ENCODE results near the gene BARHL1. TPM values are rescaled to one million over a fixed set of nuclear protein-coding genes. Genes with fewer than 3 reads are reported as not detected.

The BARHL1 gene
- total RNA-seq: not detected

DNA sequence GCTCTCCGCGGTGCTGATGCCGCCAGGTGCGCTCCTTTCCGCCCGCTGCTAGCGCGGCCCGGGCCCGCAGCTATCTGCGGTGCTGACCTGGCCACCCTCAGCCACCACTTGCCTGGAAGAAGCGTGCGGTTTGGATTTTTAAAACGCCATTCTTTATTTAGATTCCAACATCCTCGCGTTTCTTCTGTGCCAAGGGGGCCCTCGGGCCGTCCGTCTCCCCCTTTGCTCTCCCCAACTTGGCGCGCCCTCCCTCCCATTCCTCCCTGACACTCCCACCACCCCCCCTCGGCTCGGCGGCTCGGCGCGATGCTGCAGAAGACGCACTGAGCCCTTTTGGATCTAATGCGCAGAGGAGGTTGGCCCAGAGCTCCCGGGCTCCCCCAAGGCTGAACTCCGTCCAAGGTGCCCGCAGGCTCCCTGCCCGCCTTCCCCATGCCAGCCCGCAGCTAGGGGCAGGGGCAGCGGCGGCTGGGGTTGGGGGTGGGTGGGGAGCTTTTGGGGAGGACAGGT is at the start of gene BARHL1:
TSS of gene BARHL1 (plus strand) at position 331 of the 510 bp plus-strand sequence. CDS start 192 bp downstream, outside the sequence.
- Mint-ChIP-seq H3K4me3 (peak within 1 kb of the TSS; percentile 62), H3K36me3 (ENCODE audit: low read depth) (peaks cover 2% of the 10 kb centered on the region), H3K4me1 (ENCODE audit: low read depth) (peaks cover 12% of the 10 kb centered on the region), H3K27ac (no peak within 1 kb of the TSS), H3K9me3 (no peaks in the 10 kb centered on the region), H3K27me3 (ENCODE audit: low read depth) (peaks cover 72% of the 10 kb centered on the region)
- CTCF ChIA-PET: no interaction called here
- DNase-seq: no peak
- intact Hi-C loops (cut with micrococcal nuclease): loop anchor here (2.0 kb wide), 1 partner anchor 172 kb away; the partner anchor contains the start of gene CFAP77

DNA sequence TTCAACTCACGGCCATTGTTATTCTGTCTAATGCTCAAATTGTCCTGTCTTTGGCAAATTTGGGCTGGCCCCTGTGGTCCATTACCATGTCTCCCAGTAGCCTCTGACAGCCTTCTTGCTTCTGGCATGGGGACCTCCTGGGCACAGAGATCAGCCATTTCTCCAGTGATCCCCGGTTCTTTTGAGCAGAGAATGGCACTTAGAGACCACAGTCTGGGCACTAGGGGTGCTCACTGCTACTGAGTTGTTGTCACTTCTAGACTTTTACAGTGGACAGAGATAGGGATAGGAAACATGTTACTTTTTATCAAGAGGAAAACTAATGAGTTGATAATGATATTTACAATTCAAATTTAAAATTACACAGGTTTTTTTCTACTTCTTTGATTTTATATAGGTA is 47.6 kb upstream of the BARHL1 start:
- Mint-ChIP-seq H3K4me3 (no peak overlapping the region), H3K27ac (no peak overlapping the region), H3K4me1 (ENCODE audit: low read depth) (no peaks in the 10 kb centered on the region), H3K36me3 (ENCODE audit: low read depth) (no peaks in the 10 kb centered on the region), H3K9me3 (peaks cover 4% of the 10 kb centered on the region), H3K27me3 (ENCODE audit: low read depth) (peaks cover 17% of the 10 kb centered on the region)
- DNase-seq: no peak
- CTCF ChIA-PET: no interaction called here
- intact Hi-C loops (cut with micrococcal nuclease): no loop called here

DNA sequence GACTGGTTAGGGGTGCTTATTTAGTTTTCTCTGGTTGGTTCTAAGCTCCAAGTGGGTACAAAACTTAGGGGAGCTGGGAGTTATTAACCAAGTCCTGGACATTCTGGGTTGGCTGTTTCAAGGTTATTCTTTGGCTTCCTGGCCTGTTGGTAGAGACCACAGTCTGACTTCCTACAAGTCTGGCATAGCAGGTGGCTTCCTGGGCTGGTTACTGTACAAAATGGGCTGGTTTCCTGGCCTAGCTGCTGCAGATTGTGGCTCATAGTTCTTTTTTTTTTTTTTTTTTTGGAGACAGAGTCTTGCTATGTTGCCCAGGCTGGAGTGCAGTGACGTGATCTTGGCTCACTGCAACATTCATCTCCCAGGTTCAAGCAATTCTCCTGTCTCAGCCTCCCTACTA is 46.3 kb upstream of the BARHL1 start:
- H3K27ac Mint-ChIP-seq: no peak overlapping the region
- no peaks in the 10 kb centered on the region for H3K4me1 Mint-ChIP-seq (ENCODE audit: low read depth)
- H3K27me3 Mint-ChIP-seq (ENCODE audit: low read depth): peaks cover 10% of the 10 kb centered on the region
- intact Hi-C loops (cut with micrococcal nuclease): no loop called here
- peaks cover 4% of the 10 kb centered on the region for H3K9me3 Mint-ChIP-seq
- no peak for DNase-seq
- H3K4me3 Mint-ChIP-seq: no peak overlapping the region
- CTCF ChIA-PET: interaction anchor here (1.0 kb wide), 1 partner anchor 26 kb away, joined by 3 read pairs; no protein-coding TSS in a partner anchor
- no peaks in the 10 kb centered on the region for H3K36me3 Mint-ChIP-seq (ENCODE audit: low read depth)

DNA sequence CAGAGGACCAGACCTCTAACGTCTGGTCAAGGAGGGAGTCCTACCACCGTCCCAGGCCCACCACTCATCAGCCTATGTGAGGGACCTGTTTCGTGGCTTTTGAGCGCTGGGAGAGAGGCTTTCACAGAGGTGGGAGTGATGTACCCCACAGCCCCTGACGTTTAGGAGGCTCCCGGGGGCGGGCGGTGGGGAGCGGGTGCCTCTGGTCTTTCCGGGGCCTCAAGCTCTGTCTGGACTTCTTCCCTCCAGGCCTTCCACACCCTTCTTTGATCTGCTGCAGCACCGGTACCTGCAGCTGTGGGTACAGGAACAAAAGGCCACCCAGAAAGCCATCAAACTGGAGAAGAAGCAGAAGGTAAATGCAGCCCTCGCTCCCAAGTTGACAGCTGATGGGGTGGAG is 45.1 kb upstream of the BARHL1 start:
- Mint-ChIP-seq H3K9me3 (peaks cover 4% of the 10 kb centered on the region), H3K4me3 (no peak overlapping the region), H3K36me3 (ENCODE audit: low read depth) (no peaks in the 10 kb centered on the region), H3K27me3 (ENCODE audit: low read depth) (peaks cover 2% of the 10 kb centered on the region), H3K27ac (no peak overlapping the region), H3K4me1 (ENCODE audit: low read depth) (no peaks in the 10 kb centered on the region)
- no peak for DNase-seq
- intact Hi-C loops (cut with micrococcal nuclease): no loop called here
- CTCF ChIA-PET: no interaction called here

DNA sequence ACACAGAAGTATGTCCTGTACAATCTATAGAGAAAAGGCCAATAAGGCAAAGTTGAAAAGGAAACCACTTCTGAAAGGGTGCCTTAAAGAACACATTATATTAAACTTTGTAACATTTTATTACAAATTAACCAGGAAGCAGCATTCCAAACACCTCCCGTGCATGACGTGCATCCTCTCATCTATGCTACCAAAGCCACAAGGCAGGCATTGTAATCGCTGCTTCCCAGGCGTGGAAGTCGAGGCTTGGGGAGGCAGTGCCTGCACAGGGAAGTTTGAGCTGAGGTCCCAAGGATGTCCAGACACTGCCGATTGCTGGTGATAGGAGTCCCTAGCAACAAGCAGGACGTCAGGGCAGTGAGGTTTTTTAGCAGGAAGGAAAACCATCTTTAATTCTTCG is 44.3 kb upstream of the BARHL1 start:
- CTCF ChIA-PET: no interaction called here
- peaks cover 4% of the 10 kb centered on the region for H3K9me3 Mint-ChIP-seq
- H3K36me3 Mint-ChIP-seq (ENCODE audit: low read depth): no peaks in the 10 kb centered on the region
- intact Hi-C loops (cut with micrococcal nuclease): no loop called here
- no peak overlapping the region for H3K27ac Mint-ChIP-seq
- H3K4me1 Mint-ChIP-seq (ENCODE audit: low read depth): no peaks in the 10 kb centered on the region
- H3K4me3 Mint-ChIP-seq: no peak overlapping the region
- DNase-seq: no peak
- no peaks in the 10 kb centered on the region for H3K27me3 Mint-ChIP-seq (ENCODE audit: low read depth)

DNA sequence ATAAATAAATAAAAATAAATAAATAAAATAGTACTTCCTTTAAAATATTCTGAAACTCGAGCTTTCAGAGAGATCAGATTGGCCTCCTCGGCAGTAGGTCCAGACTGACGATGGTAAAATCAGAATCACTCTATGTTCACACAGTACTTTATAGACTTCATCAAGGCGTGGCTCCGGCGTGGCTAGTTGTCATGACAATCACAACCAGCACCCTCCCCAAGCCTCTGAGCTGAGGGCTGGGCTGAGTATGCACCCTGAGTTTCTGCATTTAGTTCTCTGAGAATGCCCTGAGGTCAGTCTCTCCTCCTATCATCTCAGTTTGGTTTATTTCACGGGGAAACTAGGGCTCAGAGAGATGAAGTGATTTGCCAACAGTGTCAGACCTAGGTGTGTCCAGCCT is 43.3 kb upstream of the BARHL1 start:
- no peak for DNase-seq
- Mint-ChIP-seq H3K27me3 (ENCODE audit: low read depth) (no peaks in the 10 kb centered on the region), H3K4me3 (no peak overlapping the region), H3K9me3 (peaks cover 4% of the 10 kb centered on the region), H3K4me1 (ENCODE audit: low read depth) (no peaks in the 10 kb centered on the region), H3K27ac (no peak overlapping the region), H3K36me3 (ENCODE audit: low read depth) (no peaks in the 10 kb centered on the region)
- CTCF ChIA-PET: no interaction called here
- intact Hi-C loops (cut with micrococcal nuclease): no loop called here

DNA sequence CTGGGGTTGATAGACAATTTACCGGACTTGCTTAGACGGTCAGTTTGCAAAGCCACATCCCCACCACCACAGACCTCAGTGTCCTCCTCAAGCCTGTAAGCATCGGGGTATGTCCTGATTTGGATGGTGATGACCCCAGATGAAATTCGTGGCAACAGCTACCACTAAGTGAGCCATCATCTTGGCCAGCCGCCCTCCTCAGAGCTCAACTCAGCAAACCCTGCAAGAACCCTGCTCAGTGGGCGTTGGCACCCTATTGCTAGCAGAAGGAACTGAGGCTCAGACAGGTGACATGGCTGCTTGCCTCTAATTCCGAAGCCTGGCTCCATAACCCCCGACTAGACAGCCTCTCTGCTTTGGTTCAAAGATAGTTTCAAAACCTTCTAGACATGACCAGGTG is 41.4 kb upstream of the BARHL1 start:
- CTCF ChIA-PET: no interaction called here
- Mint-ChIP-seq H3K27ac (no peak overlapping the region), H3K4me1 (ENCODE audit: low read depth) (no peaks in the 10 kb centered on the region), H3K9me3 (no peaks in the 10 kb centered on the region), H3K36me3 (ENCODE audit: low read depth) (no peaks in the 10 kb centered on the region), H3K4me3 (no peak overlapping the region), H3K27me3 (ENCODE audit: low read depth) (peaks cover 4% of the 10 kb centered on the region)
- no peak for DNase-seq
- intact Hi-C loops (cut with micrococcal nuclease): no loop called here

DNA sequence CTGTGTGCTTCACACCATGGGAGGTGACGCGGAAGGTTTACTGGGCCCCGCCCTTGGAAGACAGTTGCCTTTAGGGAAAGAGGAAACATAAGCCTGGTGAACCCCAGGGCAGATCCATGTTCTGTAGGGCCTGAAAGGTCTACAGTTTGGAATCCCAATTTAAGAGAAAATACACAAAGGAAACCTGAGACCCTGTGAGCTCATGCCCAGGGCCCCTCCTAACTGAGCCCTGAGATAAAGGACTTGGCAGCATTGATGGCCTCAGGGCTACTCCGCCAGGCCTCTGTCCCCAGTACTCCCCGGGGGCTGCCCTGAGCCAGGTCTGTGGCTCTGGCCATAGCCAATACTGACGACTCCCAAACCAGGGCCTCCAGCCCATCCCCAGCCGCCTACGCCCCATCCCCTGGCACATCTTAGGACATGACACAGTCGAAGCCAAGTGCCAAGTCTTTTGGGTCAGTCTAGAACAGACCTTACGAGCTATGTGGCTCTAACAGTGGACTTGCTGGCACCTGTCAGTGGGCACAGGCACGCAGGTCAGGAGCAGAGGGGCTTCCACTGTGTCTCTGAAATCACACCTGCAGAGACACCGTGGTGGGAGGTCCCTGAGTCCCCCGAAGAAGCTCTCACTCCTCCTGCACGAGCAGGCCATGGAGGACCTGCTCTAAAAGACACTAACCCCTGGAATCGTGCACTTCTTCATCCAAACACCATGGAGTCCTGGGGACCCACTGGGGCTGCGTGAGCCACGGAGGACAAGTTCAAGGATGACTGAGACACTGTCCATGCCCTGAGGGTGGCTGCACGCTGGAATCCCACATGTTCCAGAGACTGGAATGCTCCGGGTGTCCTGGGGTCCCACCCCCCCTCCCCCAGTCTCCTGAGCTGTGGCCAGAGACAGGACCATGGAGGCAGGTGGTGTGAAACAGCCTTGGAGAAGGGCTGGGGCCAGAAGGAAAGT is 40.3 kb upstream of the BARHL1 start:
- H3K36me3 Mint-ChIP-seq (ENCODE audit: low read depth): no peaks in the 10 kb centered on the region
- peaks cover 2% of the 10 kb centered on the region for H3K4me1 Mint-ChIP-seq (ENCODE audit: low read depth)
- H3K27me3 Mint-ChIP-seq (ENCODE audit: low read depth): peaks cover 5% of the 10 kb centered on the region
- CTCF ChIA-PET: no interaction called here
- DNase-seq: no peak
- H3K4me3 Mint-ChIP-seq: no peak overlapping the region
- no peaks in the 10 kb centered on the region for H3K9me3 Mint-ChIP-seq
- H3K27ac Mint-ChIP-seq: no peak overlapping the region
- intact Hi-C loops (cut with micrococcal nuclease): no loop called here

DNA sequence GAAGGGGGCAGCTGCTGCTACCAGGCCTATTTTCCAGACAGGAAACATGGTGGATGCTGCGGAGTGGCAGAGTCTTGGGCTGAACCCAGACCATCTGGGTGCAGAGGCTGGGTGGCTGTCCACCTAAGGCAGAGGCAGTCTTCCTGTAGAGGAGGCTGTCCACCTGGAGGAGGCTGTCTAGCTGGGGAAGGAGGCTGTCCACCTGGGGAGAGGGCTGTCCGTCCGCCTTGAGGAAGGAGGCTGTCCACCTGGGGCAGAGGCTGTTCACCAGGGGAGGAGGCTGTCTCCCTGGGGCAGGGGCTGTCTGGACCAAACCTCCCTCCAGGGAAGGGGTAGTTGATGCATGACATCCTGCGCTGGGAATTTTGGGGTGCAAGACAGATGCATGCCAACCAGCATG is 39.2 kb upstream of the BARHL1 start:
- no peak for DNase-seq
- Mint-ChIP-seq H3K36me3 (ENCODE audit: low read depth) (no peaks in the 10 kb centered on the region), H3K27ac (no peak overlapping the region), H3K9me3 (no peaks in the 10 kb centered on the region), H3K4me3 (no peak overlapping the region), H3K4me1 (ENCODE audit: low read depth) (peaks cover 2% of the 10 kb centered on the region), H3K27me3 (ENCODE audit: low read depth) (peaks cover 13% of the 10 kb centered on the region)
- CTCF ChIA-PET: no interaction called here
- intact Hi-C loops (cut with micrococcal nuclease): no loop called here

DNA sequence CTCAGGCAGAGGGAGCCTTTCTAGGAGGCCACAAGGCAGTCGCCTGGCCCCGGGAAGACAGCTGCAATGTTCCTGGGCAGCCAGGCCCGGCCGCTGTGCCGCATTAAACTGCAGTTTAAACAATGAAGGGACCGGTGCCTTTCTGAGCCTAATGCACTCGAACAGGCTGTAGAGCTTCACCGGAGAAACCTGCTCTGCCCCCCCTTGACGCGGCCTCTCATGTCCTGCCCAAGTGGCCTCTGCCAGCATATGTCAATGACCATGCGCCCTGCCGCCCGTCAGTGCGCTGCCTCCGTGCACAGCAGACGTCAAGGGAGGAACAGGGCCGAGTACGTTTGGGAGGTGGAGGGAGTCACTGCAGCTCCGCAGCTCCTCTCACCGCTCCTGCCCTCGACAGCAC is 38.4 kb upstream of the BARHL1 start:
- no peaks in the 10 kb centered on the region for H3K36me3 Mint-ChIP-seq (ENCODE audit: low read depth)
- H3K27ac Mint-ChIP-seq: no peak overlapping the region
- no peak overlapping the region for H3K4me3 Mint-ChIP-seq
- H3K9me3 Mint-ChIP-seq: no peaks in the 10 kb centered on the region
- intact Hi-C loops (cut with micrococcal nuclease): no loop called here
- no peak for DNase-seq
- CTCF ChIA-PET: interaction anchor here (0.7 kb wide), 1 partner anchor 129 kb away, joined by 5 read pairs; no protein-coding TSS in a partner anchor
- H3K27me3 Mint-ChIP-seq (ENCODE audit: low read depth): peaks cover 13% of the 10 kb centered on the region
- peaks cover 2% of the 10 kb centered on the region for H3K4me1 Mint-ChIP-seq (ENCODE audit: low read depth)

DNA sequence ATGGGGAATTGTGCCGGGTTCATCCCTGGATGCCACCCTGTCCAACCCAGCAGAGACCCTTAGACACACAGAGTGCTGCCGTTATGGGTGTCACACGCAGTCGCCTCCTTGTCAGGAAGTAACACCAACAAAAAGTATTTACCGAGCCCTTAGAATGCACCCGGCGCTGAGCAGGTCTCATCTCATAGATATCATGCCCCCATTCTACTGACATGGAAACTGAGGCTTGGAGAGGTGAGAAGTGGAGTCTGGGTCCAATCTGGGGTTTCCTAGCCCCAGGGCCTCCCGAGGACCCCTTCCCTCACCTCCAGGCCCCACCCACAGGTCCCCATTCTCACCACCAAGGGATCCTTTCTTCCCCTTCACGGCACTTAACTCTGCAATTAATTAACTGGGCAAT is 36.8 kb upstream of the BARHL1 start:
- Mint-ChIP-seq H3K4me1 (ENCODE audit: low read depth) (peaks cover 2% of the 10 kb centered on the region), H3K9me3 (no peaks in the 10 kb centered on the region), H3K36me3 (ENCODE audit: low read depth) (no peaks in the 10 kb centered on the region), H3K4me3 (no peak overlapping the region), H3K27ac (no peak overlapping the region), H3K27me3 (ENCODE audit: low read depth) (peaks cover 13% of the 10 kb centered on the region)
- CTCF ChIA-PET: interaction anchor here (0.6 kb wide), 1 partner anchor 44 kb away, joined by 3 read pairs; no protein-coding TSS in a partner anchor
- DNase-seq: no peak
- intact Hi-C loops (cut with micrococcal nuclease): no loop called here

DNA sequence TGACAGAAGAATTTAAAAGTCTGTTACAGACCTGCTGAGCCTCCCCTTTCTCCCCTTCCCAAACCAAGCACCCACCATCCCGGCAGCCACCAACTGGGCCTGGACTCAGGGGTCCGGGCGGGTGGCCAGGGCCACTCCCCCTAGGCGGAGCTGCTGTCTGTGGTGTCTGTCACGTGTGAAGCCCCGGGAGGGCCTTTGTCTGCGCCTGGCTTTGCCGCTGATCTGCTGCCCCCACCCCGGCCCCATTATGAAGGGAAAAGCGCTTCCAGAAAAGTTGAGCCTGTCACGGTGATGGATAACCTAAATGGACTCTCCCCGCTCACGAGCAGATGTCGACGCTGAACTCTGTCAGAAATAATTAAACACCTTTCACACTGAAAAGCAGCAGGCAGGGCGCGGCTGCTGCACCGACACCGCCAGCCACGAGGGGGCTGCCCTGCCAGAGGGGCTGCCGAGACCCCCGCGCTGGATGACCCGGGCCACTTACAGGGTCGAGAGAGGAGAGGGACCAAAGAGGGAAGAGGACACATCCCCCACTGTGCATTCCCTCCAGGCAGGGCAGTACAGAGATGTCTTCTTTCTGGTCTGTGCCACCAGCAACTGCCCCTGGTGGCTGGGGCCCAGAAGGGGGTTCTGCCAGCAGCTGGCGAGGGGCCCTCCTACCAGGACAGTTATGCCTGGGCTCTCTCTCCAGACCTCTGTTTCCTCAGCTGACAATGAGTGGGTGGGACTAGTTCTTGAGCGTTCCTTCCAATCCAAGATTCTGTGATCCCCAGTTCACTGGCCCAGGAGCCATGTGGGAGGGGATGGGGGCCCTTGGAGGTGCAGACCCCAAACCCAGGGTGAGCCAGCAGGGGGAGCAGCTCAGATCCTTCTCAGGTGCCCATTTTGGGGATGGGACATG is 36.0 kb upstream of the BARHL1 start:
- CTCF ChIA-PET: no interaction called here
- H3K4me3 Mint-ChIP-seq: no peak overlapping the region
- intact Hi-C loops (cut with micrococcal nuclease): no loop called here
- H3K36me3 Mint-ChIP-seq (ENCODE audit: low read depth): no peaks in the 10 kb centered on the region
- peaks cover 2% of the 10 kb centered on the region for H3K4me1 Mint-ChIP-seq (ENCODE audit: low read depth)
- DNase-seq: no peak
- no peaks in the 10 kb centered on the region for H3K9me3 Mint-ChIP-seq
- H3K27me3 Mint-ChIP-seq (ENCODE audit: low read depth): peaks cover 13% of the 10 kb centered on the region
- no peak overlapping the region for H3K27ac Mint-ChIP-seq

Measured in activated naive CD4-positive, alpha-beta T cell treated with anti-CD3 and anti-CD28 coated beads for 36 hours (primary cell).